ENCODE results near the gene IPCEF1.

The IPCEF1 gene

GRCh38 chr6:154356690-154357089, at the start of gene IPCEF1:
IPCEF1 (minus strand) TSS chr6:154356803; CDS start chr6:154265947, 90,856 bp downstream.
- DNase-seq, result no peak

- DNase-seq, result no peak
Observed at GRCh38 chr6:154406301-154406700, 49.7 kb upstream of the IPCEF1 start.

- no peak for DNase-seq
Observed at GRCh38 chr6:154404791-154405400, 48.3 kb upstream of the IPCEF1 start.

GRCh38 chr6:154403788-154404187, 47.2 kb upstream of the IPCEF1 start:
- DNase-seq, result no peak

GRCh38 chr6:154402081-154402780, 45.6 kb upstream of the IPCEF1 start:
- DNase-seq, result no peak

GRCh38 chr6:154399097-154399496, 42.5 kb upstream of the IPCEF1 start:
- DNase-seq, result no peak

GRCh38 chr6:154397491-154398195, 41.0 kb upstream of the IPCEF1 start:
- no peak for DNase-seq

GRCh38 chr6:154395878-154396277, 39.3 kb upstream of the IPCEF1 start:
- DNase-seq, result no peak

- DNase-seq, result no peak
Observed at GRCh38 chr6:154395316-154395715, 38.7 kb upstream of the IPCEF1 start.

- DNase-seq, result no peak
Observed at GRCh38 chr6:154394571-154394970, 38.0 kb upstream of the IPCEF1 start.

- DNase-seq, result no peak
Observed at GRCh38 chr6:154390034-154390433, 33.4 kb upstream of the IPCEF1 start.

GRCh38 chr6:154388803-154389202, 32.2 kb upstream of the IPCEF1 start:
- no peak for DNase-seq

GRCh38 chr6:154386848-154387717, 30.5 kb upstream of the IPCEF1 start:
- DNase-seq, result no peak

- DNase-seq, result no peak
Observed at GRCh38 chr6:154384191-154384590, 27.6 kb upstream of the IPCEF1 start.

GRCh38 chr6:154383273-154383672, 26.7 kb upstream of the IPCEF1 start:
- DNase-seq, result no peak

GRCh38 chr6:154382740-154383139, 26.1 kb upstream of the IPCEF1 start:
- no peak for DNase-seq

- DNase-seq, result no peak
Observed at GRCh38 chr6:154381548-154381947, 24.9 kb upstream of the IPCEF1 start.

GRCh38 chr6:154380741-154381140, 24.1 kb upstream of the IPCEF1 start:
- DNase-seq, result no peak

GRCh38 chr6:154379585-154379984, 23.0 kb upstream of the IPCEF1 start:
- DNase-seq, result no peak

- DNase-seq, result no peak
Observed at GRCh38 chr6:154378518-154378917, 21.9 kb upstream of the IPCEF1 start.

GRCh38 chr6:154377726-154378125, 21.1 kb upstream of the IPCEF1 start:
- DNase-seq, result no peak

- DNase-seq, result no peak
Observed at GRCh38 chr6:154373971-154374370, 17.4 kb upstream of the IPCEF1 start.

GRCh38 chr6:154371281-154371680, 14.7 kb upstream of the IPCEF1 start:
- DNase-seq, result no peak

Data from activated CD4-positive, alpha-beta T cell treated with anti-CD3 and anti-CD28 coated beads for 1 hour (primary cell).